Measurements from ENCODE around the gene USP31.

DNA sequence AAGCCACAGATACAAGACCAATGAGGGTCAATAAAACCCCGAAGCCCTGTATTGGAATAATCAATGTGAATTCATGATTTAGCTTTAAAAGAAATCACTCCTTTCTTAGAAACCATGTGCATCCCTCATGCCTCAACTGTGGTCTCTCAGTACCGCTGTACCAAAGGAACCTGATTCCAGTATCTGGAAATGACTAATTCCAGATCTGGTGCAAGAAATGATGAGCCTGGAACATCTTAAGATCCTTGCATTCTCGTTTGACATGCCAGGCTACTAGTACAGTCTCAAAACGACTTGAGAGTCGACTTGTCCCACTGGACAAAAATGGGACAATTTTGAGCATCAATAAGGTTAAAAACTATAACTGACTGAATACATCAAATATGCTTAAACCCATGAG, 21.2 kb downstream of the USP31 start:
- TF ChIP-seq, protein P1, sequence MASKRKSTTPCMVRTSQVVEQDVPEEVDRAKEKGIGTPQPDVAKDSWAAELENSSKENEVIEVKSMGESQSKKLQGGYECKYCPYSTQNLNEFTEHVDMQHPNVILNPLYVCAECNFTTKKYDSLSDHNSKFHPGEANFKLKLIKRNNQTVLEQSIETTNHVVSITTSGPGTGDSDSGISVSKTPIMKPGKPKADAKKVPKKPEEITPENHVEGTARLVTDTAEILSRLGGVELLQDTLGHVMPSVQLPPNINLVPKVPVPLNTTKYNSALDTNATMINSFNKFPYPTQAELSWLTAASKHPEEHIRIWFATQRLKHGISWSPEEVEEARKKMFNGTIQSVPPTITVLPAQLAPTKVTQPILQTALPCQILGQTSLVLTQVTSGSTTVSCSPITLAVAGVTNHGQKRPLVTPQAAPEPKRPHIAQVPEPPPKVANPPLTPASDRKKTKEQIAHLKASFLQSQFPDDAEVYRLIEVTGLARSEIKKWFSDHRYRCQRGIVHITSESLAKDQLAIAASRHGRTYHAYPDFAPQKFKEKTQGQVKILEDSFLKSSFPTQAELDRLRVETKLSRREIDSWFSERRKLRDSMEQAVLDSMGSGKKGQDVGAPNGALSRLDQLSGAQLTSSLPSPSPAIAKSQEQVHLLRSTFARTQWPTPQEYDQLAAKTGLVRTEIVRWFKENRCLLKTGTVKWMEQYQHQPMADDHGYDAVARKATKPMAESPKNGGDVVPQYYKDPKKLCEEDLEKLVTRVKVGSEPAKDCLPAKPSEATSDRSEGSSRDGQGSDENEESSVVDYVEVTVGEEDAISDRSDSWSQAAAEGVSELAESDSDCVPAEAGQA (IDR thresholded peaks at IDR 0.05; ENCODE audit: low read depth): no peak
- TF ChIP-seq, protein P1 (CRISPR knock-in tag; IDR thresholded peaks at IDR 0.05; ENCODE audit: borderline replicate concordance): no peak
- no peak for TF ChIP-seq IRX3 (CRISPR knock-in tag; IDR thresholded peaks at IDR 0.05; ENCODE audit: borderline replicate concordance, low read depth)
- no peak for TF ChIP-seq JUND (CRISPR knock-in tag; IDR thresholded peaks at IDR 0.05)
- TF ChIP-seq ZSCAN12 (CRISPR knock-in tag; IDR thresholded peaks at IDR 0.05): no peak
- TF ChIP-seq HMG20A (CRISPR knock-in tag; IDR thresholded peaks at IDR 0.05; ENCODE audit: borderline replicate concordance): no peak
- no peak for TF ChIP-seq HDAC6 (IDR thresholded peaks at IDR 0.05; ENCODE audit: low read depth, low read length)
- no peak for TF ChIP-seq ZNF431 (CRISPR knock-in tag; IDR thresholded peaks at IDR 0.05; ENCODE audit: borderline replicate concordance, low read depth)
- TF ChIP-seq ETV5 (CRISPR knock-in tag; IDR thresholded peaks at IDR 0.05; ENCODE audit: borderline replicate concordance): no peak
- no peak for TF ChIP-seq RFXANK (CRISPR knock-in tag; IDR thresholded peaks at IDR 0.05)
- TF ChIP-seq SRY (CRISPR knock-in tag; IDR thresholded peaks at IDR 0.05): no peak
- TF ChIP-seq, protein P2, sequence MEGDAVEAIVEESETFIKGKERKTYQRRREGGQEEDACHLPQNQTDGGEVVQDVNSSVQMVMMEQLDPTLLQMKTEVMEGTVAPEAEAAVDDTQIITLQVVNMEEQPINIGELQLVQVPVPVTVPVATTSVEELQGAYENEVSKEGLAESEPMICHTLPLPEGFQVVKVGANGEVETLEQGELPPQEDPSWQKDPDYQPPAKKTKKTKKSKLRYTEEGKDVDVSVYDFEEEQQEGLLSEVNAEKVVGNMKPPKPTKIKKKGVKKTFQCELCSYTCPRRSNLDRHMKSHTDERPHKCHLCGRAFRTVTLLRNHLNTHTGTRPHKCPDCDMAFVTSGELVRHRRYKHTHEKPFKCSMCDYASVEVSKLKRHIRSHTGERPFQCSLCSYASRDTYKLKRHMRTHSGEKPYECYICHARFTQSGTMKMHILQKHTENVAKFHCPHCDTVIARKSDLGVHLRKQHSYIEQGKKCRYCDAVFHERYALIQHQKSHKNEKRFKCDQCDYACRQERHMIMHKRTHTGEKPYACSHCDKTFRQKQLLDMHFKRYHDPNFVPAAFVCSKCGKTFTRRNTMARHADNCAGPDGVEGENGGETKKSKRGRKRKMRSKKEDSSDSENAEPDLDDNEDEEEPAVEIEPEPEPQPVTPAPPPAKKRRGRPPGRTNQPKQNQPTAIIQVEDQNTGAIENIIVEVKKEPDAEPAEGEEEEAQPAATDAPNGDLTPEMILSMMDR (CRISPR knock-in tag; IDR thresholded peaks at IDR 0.05): no peak
- TF ChIP-seq POLR2AphosphoS5 (IDR thresholded peaks at IDR 0.05; ENCODE audit: low read depth, low read length): no peak

All from HepG2 (cell line).